ENCODE results near the gene MUC4.
"Not testable (repeated sequence)": the region's sequence is repeated elsewhere in the genome, so short reads cannot be mapped to it uniquely, and the experiment has no call there.

Gene MUC4

GRCh38 chr3:195715583-195716266, 96.0 kb downstream of the MUC4 start:
- no peak for DNase-seq (ENCODE audit: low read depth)

- no peak for DNase-seq (ENCODE audit: low read depth)
Measured at GRCh38 chr3:195715134-195715533, 96.6 kb downstream of the MUC4 start.

GRCh38 chr3:195714380-195715011, 97.2 kb downstream of the MUC4 start:
- no peak for DNase-seq (ENCODE audit: low read depth)

GRCh38 chr3:195713150-195713549, 98.6 kb downstream of the MUC4 start:
- DNase-seq (ENCODE audit: low read depth) = not testable (repeated sequence)

GRCh38 chr3:195712535-195712910, 99.2 kb downstream of the MUC4 start:
- not testable (repeated sequence) for DNase-seq (ENCODE audit: low read depth)

- no peak for DNase-seq (ENCODE audit: low read depth)
Measured at GRCh38 chr3:195711813-195712534, 99.8 kb downstream of the MUC4 start.

GRCh38 chr3:195711091-195711812, 100.5 kb downstream of the MUC4 start:
- DNase-seq (ENCODE audit: low read depth) = not testable (repeated sequence)

GRCh38 chr3:195710126-195710905, 101.4 kb downstream of the MUC4 start:
- DNase-seq (ENCODE audit: low read depth) = not testable (repeated sequence)

- no peak for DNase-seq (ENCODE audit: low read depth)
Measured at GRCh38 chr3:195709676-195710085, 102.0 kb downstream of the MUC4 start.

- no peak for DNase-seq (ENCODE audit: low read depth)
Measured at GRCh38 chr3:195708626-195709481, 102.9 kb downstream of the MUC4 start.

- DNase-seq (ENCODE audit: low read depth) = no peak
Measured at GRCh38 chr3:195708061-195708460, 103.7 kb downstream of the MUC4 start.

- no peak for DNase-seq (ENCODE audit: low read depth)
Measured at GRCh38 chr3:195705081-195705991, 106.4 kb downstream of the MUC4 start.

- DNase-seq (ENCODE audit: low read depth) = no peak
Measured at GRCh38 chr3:195704433-195704999, 107.2 kb downstream of the MUC4 start.

GRCh38 chr3:195703776-195704175, 108.0 kb downstream of the MUC4 start:
- no peak for DNase-seq (ENCODE audit: low read depth)

- DNase-seq (ENCODE audit: low read depth) = no peak
Measured at GRCh38 chr3:195701042-195701915, 110.5 kb downstream of the MUC4 start.

GRCh38 chr3:195700319-195700718, 111.4 kb downstream of the MUC4 start:
- DNase-seq (ENCODE audit: low read depth) = no peak

- no peak for DNase-seq (ENCODE audit: low read depth)
Measured at GRCh38 chr3:195699860-195700259, 111.9 kb downstream of the MUC4 start.

GRCh38 chr3:195699388-195699771, 112.3 kb downstream of the MUC4 start:
- no peak for DNase-seq (ENCODE audit: low read depth)
